Measurements from ENCODE around the gene FAM170A.

FAM170A gene

DNA sequence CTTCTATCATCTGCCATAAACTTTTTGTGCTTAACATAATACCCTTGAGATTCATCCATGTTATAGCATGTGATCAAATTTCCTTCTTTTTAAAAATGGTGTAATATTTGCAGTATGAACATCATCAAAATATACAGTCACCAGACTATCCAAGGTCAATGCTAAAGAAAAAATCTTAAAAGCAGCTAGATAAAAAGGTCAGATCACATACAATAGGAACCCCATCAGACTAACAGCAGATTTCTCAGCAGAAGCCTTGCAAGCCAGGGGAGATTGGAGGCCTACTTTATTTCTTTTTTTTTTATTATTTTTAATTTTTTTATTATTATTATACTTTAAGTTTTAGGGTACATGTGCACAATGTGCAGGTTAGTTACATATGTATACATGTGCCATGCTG, 37.2 kb downstream of the FAM170A start:
- DNase-seq (ENCODE audit: low read depth): no peak
- no peak for TF ChIP-seq CTCF (IDR thresholded peaks at IDR 0.05; ENCODE audit: control insufficient read depth, extremely low read depth, insufficient read depth)
- no peak overlapping the region for H3K4me3 ChIP-seq (ENCODE audit: low read depth, low read length)

GRCh38 chr5:119678351-119679028, 49.1 kb downstream of the FAM170A start:
- DNase-seq (ENCODE audit: low read depth): no peak
- TF ChIP-seq CTCF (IDR thresholded peaks at IDR 0.05; ENCODE audit: control insufficient read depth, extremely low read depth, insufficient read depth): no peak
- no peak overlapping the region for H3K4me3 ChIP-seq (ENCODE audit: low read depth, low read length)

DNA sequence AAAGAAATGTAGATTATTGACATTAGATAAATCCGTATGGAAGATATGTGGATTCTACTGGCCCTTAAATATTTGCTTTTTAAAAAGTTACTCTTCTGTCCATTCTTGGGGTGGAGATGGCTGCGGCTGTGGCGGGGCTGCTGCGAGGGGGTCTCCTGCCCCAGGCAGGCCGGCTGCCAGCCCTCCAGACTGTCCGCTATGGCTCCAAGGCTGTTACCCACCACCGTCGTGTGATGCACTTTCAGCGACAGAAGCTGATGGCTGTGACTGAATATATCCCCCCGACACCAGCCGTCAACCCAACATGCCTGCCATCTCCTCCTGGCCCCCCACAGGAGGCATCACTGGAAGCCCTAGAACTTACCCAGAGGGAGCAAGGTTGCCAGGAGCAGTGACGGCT, 50.7 kb downstream of the FAM170A start:
- TF ChIP-seq CTCF (IDR thresholded peaks at IDR 0.05; ENCODE audit: control insufficient read depth, extremely low read depth, insufficient read depth): no peak
- no peak overlapping the region for H3K4me3 ChIP-seq (ENCODE audit: low read depth, low read length)
- no peak for DNase-seq (ENCODE audit: low read depth)

- no peak overlapping the region for H3K4me3 ChIP-seq (ENCODE audit: low read depth, low read length)
- no peak for TF ChIP-seq CTCF (IDR thresholded peaks at IDR 0.05; ENCODE audit: control insufficient read depth, extremely low read depth, insufficient read depth)
- no peak for DNase-seq (ENCODE audit: low read depth)
Observed at GRCh38 chr5:119681734-119682133, 52.4 kb downstream of the FAM170A start.

GRCh38 chr5:119682372-119682771, 53.0 kb downstream of the FAM170A start:
- no peak for TF ChIP-seq CTCF (IDR thresholded peaks at IDR 0.05; ENCODE audit: control insufficient read depth, extremely low read depth, insufficient read depth)
- DNase-seq (ENCODE audit: low read depth): no peak
- H3K4me3 ChIP-seq (ENCODE audit: low read depth, low read length): no peak overlapping the region
